GM18861 (cell line): Measurements from ENCODE around the gene COL4A2.

Experiments
- ATAC-seq: cut with Tn5 transposase; IDR thresholded peaks from one replicate; pipeline ENCODE4 v1.9.1; 2021; ENCODE audit not compliant: unreplicated experiment

Gene COL4A2

GRCh38 chr13:110505594-110505993, 198.5 kb downstream of the COL4A2 start:
- no peak for ATAC-seq

DNA sequence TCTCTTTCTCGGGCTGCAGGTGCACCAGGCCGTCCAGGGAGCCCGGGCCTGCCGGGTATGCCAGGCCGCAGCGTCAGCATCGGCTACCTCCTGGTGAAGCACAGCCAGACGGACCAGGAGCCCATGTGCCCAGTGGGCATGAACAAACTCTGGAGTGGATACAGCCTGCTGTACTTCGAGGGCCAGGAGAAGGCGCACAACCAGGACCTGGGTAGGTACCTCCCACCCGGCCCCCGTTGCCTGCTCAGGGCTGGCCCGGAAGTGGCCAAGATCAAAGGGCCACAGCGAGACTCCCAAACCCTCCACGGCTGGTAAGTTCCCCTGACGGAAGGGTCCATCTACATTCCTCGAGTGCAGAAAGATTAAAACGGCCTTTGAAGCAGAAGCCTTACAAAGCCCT, 199.3 kb downstream of the COL4A2 start:
- ATAC-seq = no peak

DNA sequence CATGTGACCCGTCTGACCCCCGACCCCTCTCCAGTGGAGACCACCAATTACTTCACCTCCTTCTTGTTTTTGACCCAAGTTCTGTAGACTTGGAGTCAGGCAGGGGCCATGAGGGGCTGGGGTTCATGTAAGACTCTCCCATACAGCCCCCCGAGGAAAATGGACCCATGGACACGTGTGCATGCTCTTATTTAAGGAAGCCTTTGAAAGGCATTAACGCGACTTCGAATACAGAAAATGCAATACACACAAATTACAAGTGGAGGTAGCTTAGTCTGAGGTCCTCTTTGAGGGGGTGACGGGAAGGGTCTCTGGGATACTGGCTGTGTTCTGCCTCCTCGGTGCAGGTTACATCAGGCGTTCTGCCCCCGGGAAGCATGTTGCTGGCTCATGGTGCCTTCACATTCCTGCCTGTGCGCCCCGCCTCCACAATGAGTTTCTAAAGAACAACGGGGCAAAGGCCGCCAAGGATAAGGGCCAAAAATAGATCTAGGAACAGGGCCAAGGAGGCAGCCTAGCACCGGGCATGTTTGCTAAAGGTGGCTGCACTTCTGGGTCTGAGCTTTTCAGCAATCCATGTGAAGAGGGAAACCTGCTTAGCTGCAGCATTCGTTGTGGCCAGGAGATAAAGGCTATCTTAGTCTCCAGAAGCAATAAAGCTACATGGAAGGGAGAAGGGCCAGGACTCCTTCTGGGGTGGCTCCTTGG, 199.9 kb downstream of the COL4A2 start:
- no peak for ATAC-seq

GRCh38 chr13:110507678-110508381, 200.7 kb downstream of the COL4A2 start:
- ATAC-seq = no peak

DNA sequence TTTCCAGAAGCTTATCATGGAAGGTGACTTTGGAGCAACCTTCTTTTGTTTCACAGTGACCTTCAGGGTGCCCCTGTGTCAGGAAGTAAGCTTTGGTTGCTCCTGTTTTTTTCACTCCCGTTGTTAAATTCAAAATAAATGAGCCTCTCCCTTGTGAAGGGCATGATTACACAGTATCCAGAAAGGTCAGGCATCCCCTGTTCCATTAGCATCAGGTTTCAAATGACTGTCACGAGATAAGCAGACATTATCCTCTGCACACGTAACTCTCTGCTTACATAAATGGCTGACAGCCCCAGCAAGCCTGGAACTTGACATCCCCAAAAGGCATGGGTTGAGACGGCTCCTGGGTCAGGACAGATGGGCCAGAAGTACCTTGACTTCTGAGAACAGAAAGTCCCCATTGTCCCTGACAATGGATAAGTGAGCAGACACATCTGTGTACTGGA, 202.4 kb downstream of the COL4A2 start:
- ATAC-seq = no peak

DNA sequence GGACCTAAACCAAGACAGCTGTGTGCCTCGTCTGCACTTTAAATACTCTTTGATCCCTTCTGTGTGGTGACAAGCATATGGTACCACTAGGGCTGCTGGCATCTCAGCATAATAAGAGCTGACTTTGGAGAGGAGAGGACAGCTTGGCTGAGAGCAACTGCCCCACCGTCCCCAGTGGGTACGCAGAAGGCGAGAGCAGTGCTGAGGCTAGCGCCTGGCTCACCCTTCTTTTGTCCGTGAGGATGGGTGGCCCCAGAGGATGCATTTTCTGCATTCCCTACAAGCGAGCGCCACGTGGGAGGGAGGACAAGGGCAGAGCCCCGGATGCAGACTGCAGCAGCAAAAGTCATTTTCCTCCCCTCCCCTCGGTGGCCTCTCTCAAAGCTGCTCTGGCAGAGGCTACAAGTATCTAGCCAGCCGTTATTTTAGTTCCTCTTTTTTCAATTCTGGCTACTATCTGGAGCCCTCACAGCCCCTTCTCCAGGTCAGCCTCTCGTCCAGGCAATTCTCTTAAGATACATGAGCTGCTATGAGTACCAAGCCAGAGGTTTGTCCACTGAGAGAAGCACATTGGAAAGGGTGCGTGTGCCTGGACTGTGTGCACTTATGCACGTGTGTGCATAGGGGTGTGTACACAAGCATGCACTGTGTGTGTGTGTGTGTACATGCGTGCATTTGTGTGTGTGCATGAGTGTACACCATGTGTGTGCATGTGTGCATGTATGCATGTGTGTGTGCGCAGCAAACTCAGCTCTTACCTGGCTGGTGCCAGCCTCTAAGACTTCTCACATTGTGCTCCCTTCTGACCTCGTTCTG, 203.1 kb downstream of the COL4A2 start:
- no peak for ATAC-seq

- ATAC-seq = no peak
These were observed 204.6 kb downstream of the COL4A2 start for GRCh38 chr13:110511509-110512181.

GRCh38 chr13:110512198-110512740, 205.2 kb downstream of the COL4A2 start:
- ATAC-seq = no peak

GRCh38 chr13:110516500-110516899, 209.4 kb downstream of the COL4A2 start:
- no peak for ATAC-seq

GRCh38 chr13:110517505-110518225, 210.6 kb downstream of the COL4A2 start:
- no peak for ATAC-seq

GRCh38 chr13:110518226-110518525, 211.1 kb downstream of the COL4A2 start:
- no peak for ATAC-seq

- no peak for ATAC-seq
These were observed 211.5 kb downstream of the COL4A2 start for GRCh38 chr13:110518571-110518970.

- ATAC-seq = no peak
These were observed 212.0 kb downstream of the COL4A2 start for GRCh38 chr13:110519046-110519445.

DNA sequence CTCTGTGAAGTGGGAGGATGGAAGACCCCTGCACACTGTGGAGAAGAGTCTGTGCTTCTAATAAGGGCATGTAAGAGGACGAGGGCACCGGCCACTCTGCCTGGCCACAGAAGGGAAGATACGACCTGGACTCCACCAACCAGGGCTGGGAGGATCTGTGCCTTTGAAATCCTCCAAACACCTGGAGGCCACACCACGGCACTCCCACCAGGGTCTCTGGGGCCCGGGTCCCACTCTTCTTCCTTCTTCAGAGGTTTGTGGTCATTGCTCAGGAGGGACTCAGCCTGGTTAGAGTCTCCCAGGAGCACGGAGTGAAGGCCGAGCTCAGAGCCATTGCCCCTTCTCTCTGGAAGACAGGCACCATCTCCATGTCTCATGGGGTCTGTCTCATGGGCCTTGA, 212.4 kb downstream of the COL4A2 start:
- no peak for ATAC-seq

DNA sequence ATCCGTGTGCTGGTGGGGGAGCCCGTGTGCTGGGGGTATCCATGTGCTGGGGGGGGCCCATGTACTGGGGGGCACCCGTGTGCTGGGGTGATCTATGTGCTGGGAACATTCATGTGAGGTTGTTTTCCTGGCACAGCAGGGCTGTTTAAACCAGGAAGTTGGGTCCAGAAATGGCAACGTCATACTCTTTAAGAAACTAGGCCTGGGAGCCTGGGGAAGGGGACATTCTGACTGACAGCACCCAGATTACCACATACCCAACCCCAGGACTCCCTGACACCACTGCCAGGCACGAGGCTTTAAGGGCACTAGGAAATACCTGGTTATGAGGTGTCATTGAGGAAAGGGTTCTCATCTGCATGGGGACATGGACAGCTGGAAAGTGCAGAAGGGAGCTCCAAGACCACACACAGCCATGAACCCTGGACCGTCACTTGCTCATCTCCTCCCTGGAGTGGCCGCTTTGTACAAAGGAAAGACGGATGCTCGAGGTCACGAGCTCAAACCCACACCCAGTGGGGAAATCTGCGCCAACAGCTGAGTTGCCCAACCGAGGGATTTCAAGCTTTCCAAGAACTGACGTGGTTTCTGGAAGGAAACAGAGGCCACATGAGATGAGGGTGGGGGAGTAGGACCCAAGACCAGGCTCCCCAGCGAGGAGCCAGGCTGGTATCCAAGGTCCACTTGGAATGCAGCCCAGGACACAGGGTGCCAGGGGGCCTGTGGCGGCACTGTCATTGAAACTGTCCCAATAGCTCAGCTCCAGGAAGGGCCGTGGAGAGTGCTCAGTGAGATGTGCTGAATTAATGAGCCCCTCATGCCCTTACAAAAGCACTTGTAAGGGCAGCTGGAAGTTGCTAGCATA, 213.6 kb downstream of the COL4A2 start:
- no peak for ATAC-seq

- no peak for ATAC-seq
These were observed 214.2 kb downstream of the COL4A2 start for GRCh38 chr13:110521296-110521680.

DNA sequence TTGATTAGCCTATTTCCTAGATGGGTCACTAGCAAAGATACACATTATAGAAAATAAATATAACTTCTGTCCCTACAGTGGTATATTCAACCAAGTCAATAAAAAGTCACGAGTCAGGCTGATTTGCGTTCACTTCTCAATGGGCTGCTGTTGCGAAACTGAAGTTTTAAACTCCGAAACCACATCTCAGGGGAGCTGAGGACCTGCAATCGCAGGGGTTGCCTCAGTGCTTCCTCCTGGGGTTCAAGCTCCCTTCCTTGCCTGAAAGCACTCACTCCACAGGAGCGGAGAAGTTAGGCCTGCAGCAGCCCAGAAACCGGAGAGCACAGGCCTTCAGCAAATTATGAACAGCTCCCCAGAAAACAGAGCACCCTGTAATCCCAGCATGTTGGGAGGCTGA, 214.9 kb downstream of the COL4A2 start:
- no peak for ATAC-seq

GRCh38 chr13:110522721-110523120, 215.6 kb downstream of the COL4A2 start:
- ATAC-seq = no peak

- ATAC-seq = no peak
These were observed 216.1 kb downstream of the COL4A2 start for GRCh38 chr13:110523180-110523579.
